OCI-LY7 (cell line): Measurements from ENCODE around the gene TRIM58.

Experiments used
- CTCF ChIP-seq: fragments of 200-600 bp; sonication (generic); conservative IDR thresholded peaks from 2 replicates; pipeline ENCODE4 v1.5.1; 2014; ENCODE audit warnings: mild to moderate bottlenecking, antibody characterized with exemption, low read length, moderate library complexity, mixed read lengths
- EZH2phosphoT487 ChIP-seq: fragments of 200-600 bp; sonication (generic); IDR thresholded peaks from 2 replicates; pipeline ENCODE4 v1.6.1; 2018; ENCODE audit warnings: low read depth, borderline replicate concordance, mild to moderate bottlenecking, mixed run types, antibody characterized with exemption, low read length, moderate library complexity, mixed read lengths

- TF ChIP-seq CTCF: no peak
- no peak for TF ChIP-seq EZH2phosphoT487
Measured at GRCh38 chr1:247913786-247914185, 56.8 kb downstream of the TRIM58 start.
